Thyroid gland (tissue), 4 donors: ENCODE results near the gene DNAJC22. TPM values are rescaled to one million over a fixed set of nuclear protein-coding genes. Genes with fewer than 3 reads are reported as not detected.

Experiments used
- DNase-seq, 2 donors: peaks; one replicate each; pipeline ENCODE4 v3.0.0-alpha.2; 2019
- H3K27ac ChIP-seq, 3 donors: fragments of 200-600 bp; sonication (generic); 1 replicate in 2 of 3; 2 replicates in 1 of 3; pipeline ENCODE4 v1.5.1; 2016 to 2019; ENCODE audit warnings: mild to moderate bottlenecking in 1 of 3, moderate library complexity in 1 of 3
- H3K27me3 ChIP-seq: fragments of 200-600 bp; sonication (generic); one replicate; pipeline ENCODE4 v1.5.1; 2019
- H3K36me3 ChIP-seq, 2 donors: fragments of 200-600 bp; sonication (generic); one replicate each; pipeline ENCODE4 v1.5.1; 2016 to 2019
- H3K4me1 ChIP-seq, 2 donors: fragments of 200-600 bp; sonication (generic); one replicate each; pipeline ENCODE4 v1.5.1; 2017 to 2019
- H3K4me3 ChIP-seq, 3 donors: fragments of 200-600 bp; sonication (generic); replicated peaks in 1 of 3; 1 replicate in 2 of 3; 2 replicates in 1 of 3; pipeline ENCODE4 v1.5.1; 2016; ENCODE audit warnings: mild to moderate bottlenecking in 1 of 3
- H3K9me3 ChIP-seq: fragments of 200-600 bp; sonication (generic); one replicate; pipeline ENCODE4 v1.5.1; 2017
- POLR2A ChIP-seq, 2 donors: fragments of 450-650 bp; IDR thresholded peaks; one replicate each; pipeline ENCODE4 v1.6.1; 2017; ENCODE audit warnings: antibody characterized with exemption in 2 of 2, mild to moderate bottlenecking in 2 of 2, moderate library complexity in 1 of 2
- WGBS, 2 donors: methylation state at CpG; one replicate each; pipeline ENCODE4 v1.1.5; 2017; 5-methylcytosine and 5-hydroxymethylcytosine counted together
- intact Hi-C: fragments of 100-400 bp; cut with DNase I; formaldehyde crosslinking; loops from one replicate; pipeline ENCODE4 v1.15.1; 2023
- total RNA-seq, 4 donors: library from RNA; depleted of rRNA; stranded (reverse); fragments of >200 nt; gene quantifications; one replicate each; pipeline ENCODE4 v1.2.3, GENCODE V29; 2016
- TF ChIP-seq, protein P1 (sequence below), 6 experiments: fragments of 200-600 bp in 3 of 6; fragments of 450-650 bp in 3 of 6; sonication (generic) in 3 of 6; IDR thresholded peaks; one replicate each; pipeline ENCODE4 v1.5.1; 2016 to 2019; ENCODE audit warnings: antibody characterized with exemption in 6 of 6, mild to moderate bottlenecking in 2 of 6, inconsistent platforms in 1 of 6, moderate library complexity in 1 of 6

DNAJC22 gene
- total RNA-seq, 4 donors from 2014 or later = 10.3 to 19.5 (median 17.5) TPM

DNA sequence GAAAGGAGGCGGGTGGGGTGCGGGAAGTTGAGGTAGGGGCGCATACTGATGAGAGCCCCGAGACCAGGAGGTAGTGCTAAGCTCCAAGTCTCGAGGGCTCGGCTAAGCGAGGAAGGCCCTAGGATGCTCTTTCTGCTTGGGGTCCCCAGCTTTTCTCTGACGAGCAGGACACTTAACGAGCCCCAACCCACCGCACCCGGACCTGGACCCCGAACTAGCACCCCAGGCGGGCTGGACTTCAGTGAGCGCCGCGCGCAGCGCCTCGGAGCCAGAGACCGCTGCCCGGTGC is 5.0 kb upstream of the DNAJC22 start:
- H3K4me1 ChIP-seq = peaks cover 36 to 63% of the 10 kb centered on the region in 2 donors
- WGBS, 2 donors = 47 to 58% methylated on average over 13 to 21 of the region's 21 CpGs
- peaks cover under 1% of the 10 kb centered on the region for H3K27me3 ChIP-seq
- intact Hi-C loops = no loop called here
- no peaks in the 10 kb centered on the region for H3K9me3 ChIP-seq
- TF ChIP-seq, protein P1, sequence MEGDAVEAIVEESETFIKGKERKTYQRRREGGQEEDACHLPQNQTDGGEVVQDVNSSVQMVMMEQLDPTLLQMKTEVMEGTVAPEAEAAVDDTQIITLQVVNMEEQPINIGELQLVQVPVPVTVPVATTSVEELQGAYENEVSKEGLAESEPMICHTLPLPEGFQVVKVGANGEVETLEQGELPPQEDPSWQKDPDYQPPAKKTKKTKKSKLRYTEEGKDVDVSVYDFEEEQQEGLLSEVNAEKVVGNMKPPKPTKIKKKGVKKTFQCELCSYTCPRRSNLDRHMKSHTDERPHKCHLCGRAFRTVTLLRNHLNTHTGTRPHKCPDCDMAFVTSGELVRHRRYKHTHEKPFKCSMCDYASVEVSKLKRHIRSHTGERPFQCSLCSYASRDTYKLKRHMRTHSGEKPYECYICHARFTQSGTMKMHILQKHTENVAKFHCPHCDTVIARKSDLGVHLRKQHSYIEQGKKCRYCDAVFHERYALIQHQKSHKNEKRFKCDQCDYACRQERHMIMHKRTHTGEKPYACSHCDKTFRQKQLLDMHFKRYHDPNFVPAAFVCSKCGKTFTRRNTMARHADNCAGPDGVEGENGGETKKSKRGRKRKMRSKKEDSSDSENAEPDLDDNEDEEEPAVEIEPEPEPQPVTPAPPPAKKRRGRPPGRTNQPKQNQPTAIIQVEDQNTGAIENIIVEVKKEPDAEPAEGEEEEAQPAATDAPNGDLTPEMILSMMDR (IDR thresholded peaks at IDR 0.05) = no peak
- TF ChIP-seq POLR2A (IDR thresholded peaks at IDR 0.05) = no peak
- no peaks in the 10 kb centered on the region for H3K36me3 ChIP-seq
- H3K27ac ChIP-seq = no peak overlapping the region
- no peak for DNase-seq
- no peak overlapping the region for H3K4me3 ChIP-seq

DNA sequence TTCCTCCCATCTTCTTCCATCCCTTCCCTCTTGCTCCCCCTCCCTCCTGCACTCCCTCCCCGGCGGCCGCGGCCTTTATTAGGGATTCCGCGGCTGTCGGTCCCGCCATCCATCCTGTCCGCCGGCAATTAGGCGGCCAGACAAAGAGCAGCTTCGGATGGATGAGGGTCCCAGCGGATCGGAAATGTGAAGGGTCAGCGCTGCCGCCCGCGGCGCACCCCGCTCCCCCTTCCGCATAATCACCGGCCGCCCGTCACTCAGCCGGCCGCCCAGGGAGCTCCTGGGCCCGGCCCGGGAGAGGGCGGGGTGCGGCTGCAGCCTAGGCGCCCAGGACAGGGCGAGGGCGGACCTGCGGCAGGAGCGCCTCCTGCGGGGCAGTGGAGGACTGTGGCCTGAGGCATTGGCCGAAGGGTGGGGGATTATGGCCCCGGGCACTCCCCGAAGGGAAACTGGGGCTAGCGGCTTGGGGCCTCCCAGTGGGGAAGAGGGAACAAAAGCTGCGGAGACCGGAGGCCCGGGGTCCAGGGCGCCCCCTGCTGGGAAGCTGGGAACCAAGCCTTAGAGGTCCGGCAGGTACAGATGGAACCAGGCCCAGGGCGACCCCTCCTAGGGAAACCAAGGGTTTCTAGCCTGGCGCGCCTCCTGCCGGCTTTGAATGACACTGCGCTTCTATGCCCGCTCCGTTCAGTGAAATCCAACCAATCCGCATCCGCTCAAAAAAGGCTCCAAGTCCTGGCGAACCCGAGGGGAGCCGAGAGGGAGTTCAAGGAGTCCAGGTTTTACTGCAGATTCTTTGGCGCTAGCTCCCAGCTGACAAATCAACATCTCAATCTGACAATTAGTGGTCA is 4.4 kb upstream of the DNAJC22 start:
- TF ChIP-seq, protein P1 (IDR thresholded peaks at IDR 0.05) = peak; percentile 63 to 85 (median 78)
- no peak for TF ChIP-seq POLR2A (IDR thresholded peaks at IDR 0.05)
- H3K36me3 ChIP-seq = no peaks in the 10 kb centered on the region
- intact Hi-C loops = no loop called here
- DNase-seq = peak; percentile 86 to 89
- H3K27me3 ChIP-seq = no peaks in the 10 kb centered on the region
- H3K4me3 ChIP-seq = peak overlapping the region in 1 of 3 donors; percentile 34
- H3K27ac ChIP-seq = peak overlapping the region in 2 of 3 donors; percentile 26 to 65
- H3K9me3 ChIP-seq = no peaks in the 10 kb centered on the region
- peaks cover 41 to 63% of the 10 kb centered on the region in 2 donors for H3K4me1 ChIP-seq
- WGBS, 2 donors = 4 to 5% methylated on average over 33 to 39 of the region's 58 CpGs

DNA sequence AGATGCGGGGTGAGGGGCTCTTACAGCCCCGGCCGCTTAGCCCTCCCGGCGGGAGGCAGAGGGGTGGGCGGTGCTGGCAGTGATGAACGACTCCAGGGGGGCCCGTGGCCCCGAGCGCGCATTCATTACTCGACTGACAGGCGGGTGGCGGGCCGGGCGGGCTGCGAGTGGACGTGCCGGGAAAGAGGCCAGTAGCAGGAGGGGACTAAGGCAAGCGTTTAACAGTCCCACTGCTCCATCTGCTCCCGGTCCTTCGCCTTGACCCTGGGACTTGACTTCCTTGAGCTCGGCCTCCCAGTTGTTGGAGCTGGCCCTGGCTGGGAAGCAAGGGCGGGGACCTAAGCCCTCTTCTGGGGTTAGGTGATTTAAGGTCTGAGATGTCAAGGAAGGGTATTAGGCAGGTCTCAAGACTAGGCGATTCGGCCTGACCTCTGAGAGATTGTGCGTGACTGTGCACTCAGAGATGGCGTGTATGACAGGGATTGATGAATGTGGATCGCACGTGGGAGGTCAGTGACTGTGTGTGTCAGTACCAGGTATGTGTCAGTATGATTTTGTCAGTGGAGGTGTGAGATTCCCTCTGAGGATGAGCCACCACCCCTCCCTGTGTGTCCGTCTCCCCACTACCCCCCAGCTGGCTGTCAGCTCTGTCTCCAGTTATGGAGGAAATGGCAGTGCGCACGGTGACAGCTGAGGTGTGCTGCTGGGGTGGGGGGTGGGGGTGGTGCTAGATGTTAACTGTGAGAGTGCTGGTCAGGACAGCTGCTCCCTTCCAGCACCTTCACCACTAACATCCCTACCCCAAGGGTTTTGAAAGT is 3.6 kb upstream of the DNAJC22 start:
- no peaks in the 10 kb centered on the region for H3K36me3 ChIP-seq
- peak in 1 of 2 donors; percentile 39 for DNase-seq
- intact Hi-C loops = no loop called here
- no peaks in the 10 kb centered on the region for H3K9me3 ChIP-seq
- no peaks in the 10 kb centered on the region for H3K27me3 ChIP-seq
- TF ChIP-seq POLR2A (IDR thresholded peaks at IDR 0.05) = no peak
- TF ChIP-seq, protein P1 (IDR thresholded peaks at IDR 0.05) = no peak
- peaks cover 41 to 69% of the 10 kb centered on the region in 2 donors for H3K4me1 ChIP-seq
- peak overlapping the region in 1 of 3 donors; percentile 34 for H3K4me3 ChIP-seq
- H3K27ac ChIP-seq = peak overlapping the region in 1 of 3 donors; percentile 65
- 15 to 29% methylated on average over 19 to 23 of the region's 33 CpGs for WGBS, 2 donors

DNA sequence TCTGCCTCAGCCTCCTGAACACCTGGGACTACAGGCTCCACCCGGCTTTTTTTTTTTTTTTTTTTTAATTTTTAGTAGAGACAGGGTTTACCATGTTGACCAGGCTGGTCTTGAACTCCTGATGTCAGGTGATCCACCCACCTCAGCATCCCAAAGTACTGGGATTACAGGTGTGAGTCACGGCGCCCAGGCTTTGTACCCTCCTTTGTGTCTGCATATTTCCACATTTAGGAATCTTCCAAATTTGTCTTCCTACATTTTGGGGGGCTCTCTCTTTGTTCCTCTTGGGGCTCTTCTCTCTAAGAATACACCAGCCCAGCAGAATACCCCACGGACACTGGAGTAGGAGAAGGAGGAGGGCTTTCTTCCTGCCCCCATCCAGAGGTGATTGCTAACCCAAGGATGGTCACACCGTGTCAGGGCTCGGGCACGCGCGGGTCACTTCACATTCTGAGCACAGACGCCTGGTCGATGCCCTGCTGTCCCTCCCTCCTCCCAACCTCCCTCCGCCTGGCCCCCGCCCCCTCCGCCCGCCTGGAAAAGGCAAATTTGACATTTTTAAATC is 2.1 kb upstream of the DNAJC22 start:
- DNase-seq = peak; percentile 51 to 63
- intact Hi-C loops = no loop called here
- 20 to 28% methylated on average over 8 to 15 of the region's 15 CpGs for WGBS, 2 donors
- Histone ChIP-seq H3K4me1 (peaks cover 47 to 77% of the 10 kb centered on the region in 2 donors), H3K27ac (peak overlapping the region in 2 of 3 donors; percentile 61 to 86), H3K9me3 (no peaks in the 10 kb centered on the region), H3K4me3 (peak overlapping the region in 1 of 3 donors; percentile 26), H3K36me3 (no peaks in the 10 kb centered on the region), H3K27me3 (no peaks in the 10 kb centered on the region)
- TF ChIP-seq POLR2A (IDR thresholded peaks at IDR 0.05) = no peak
- TF ChIP-seq, protein P1 (IDR thresholded peaks at IDR 0.05) = no peak
